GM18951 (cell line): Measurements from ENCODE around the gene AOPEP.

Experiments
- POLR2A ChIP-seq: IDR thresholded peaks from 4 replicates; pipeline ENCODE4 v1.6.1; 2011; ENCODE audit warnings: mild to moderate bottlenecking; ENCODE audit not compliant: insufficient read length, insufficient read depth; ENCODE audit errors: extremely low read depth
- in situ Hi-C: fragments of 300-500 bp; cut with MboI; formaldehyde crosslinking; loops from one replicate; pipeline ENCODE4 v1.12.0; 2022; ENCODE audit warnings: low sequenced_read_pairs, mixed read lengths, inconsistent platforms; ENCODE audit not compliant: unreplicated experiment

AOPEP gene

GRCh38 chr9:95135756-95136155 is 409.3 kb downstream of the AOPEP start:
- TF ChIP-seq POLR2A, result no peak
- in situ Hi-C loops, result no loop called here
